VCaP (cell line): Measurements from ENCODE around the gene TUBGCP3.
"Not testable (repeated sequence)": the region's sequence is repeated elsewhere in the genome, so short reads cannot be mapped to it uniquely, and the experiment has no call there.

ENCODE experiments used
- H3K27ac ChIP-seq: fragments of 450-650 bp; 2 replicates; pipeline ENCODE4 v1.5.1; 2017
- CTCF ChIP-seq: fragments of 450-650 bp; conservative IDR thresholded peaks from 2 replicates; pipeline ENCODE4 v1.5.1; 2017; ENCODE audit warnings: mild to moderate bottlenecking, moderate library complexity

Gene TUBGCP3

GRCh38 chr13:112561478-112561877 lies 26.5 kb downstream of the TUBGCP3 start:
- H3K27ac ChIP-seq, result no peak overlapping the region
- TF ChIP-seq CTCF, result no peak

GRCh38 chr13:112558696-112559418 lies 29.1 kb downstream of the TUBGCP3 start:
- no peak for TF ChIP-seq CTCF
- H3K27ac ChIP-seq, result no peak overlapping the region

- TF ChIP-seq CTCF, result no peak
- no peak overlapping the region for H3K27ac ChIP-seq
Observed at GRCh38 chr13:112556600-112556999, 31.4 kb downstream of the TUBGCP3 start.

GRCh38 chr13:112554214-112554850 lies 33.6 kb downstream of the TUBGCP3 start:
- TF ChIP-seq CTCF, result no peak
- no peak overlapping the region for H3K27ac ChIP-seq

- not testable (repeated sequence) for H3K27ac ChIP-seq
Observed at GRCh38 chr13:112548975-112549374, 39.0 kb downstream of the TUBGCP3 start.

- no peak for TF ChIP-seq CTCF
- no peak overlapping the region for H3K27ac ChIP-seq
Observed at GRCh38 chr13:112545856-112546255, 42.1 kb downstream of the TUBGCP3 start.

GRCh38 chr13:112532837-112533745 lies 54.9 kb downstream of the TUBGCP3 start:
- no peak overlapping the region for H3K27ac ChIP-seq
- TF ChIP-seq CTCF, result no peak
